ENCODE data around the gene MN1.

The MN1 gene

GRCh38 chr22:27801616-27802345 lies at the start of gene MN1:
MN1 (minus strand) TSS chr22:27801756; CDS start chr22:27800543, 1,213 bp downstream.
- peak; percentile 21 for DNase-seq

GRCh38 chr22:27850000-27850521 lies 48.5 kb upstream of the MN1 start:
- no peak for DNase-seq

- no peak for DNase-seq
Observed at GRCh38 chr22:27848005-27848404, 46.4 kb upstream of the MN1 start.

- no peak for DNase-seq
Observed at GRCh38 chr22:27846910-27847309, 45.4 kb upstream of the MN1 start.

GRCh38 chr22:27846248-27846757 lies 44.7 kb upstream of the MN1 start:
- DNase-seq: no peak

GRCh38 chr22:27845644-27846043 lies 44.1 kb upstream of the MN1 start:
- DNase-seq: no peak

GRCh38 chr22:27844656-27845591 lies 43.4 kb upstream of the MN1 start:
- DNase-seq: no peak

- no peak for DNase-seq
Observed at GRCh38 chr22:27844256-27844655, 42.7 kb upstream of the MN1 start.

GRCh38 chr22:27843441-27843840 lies 41.9 kb upstream of the MN1 start:
- no peak for DNase-seq

GRCh38 chr22:27842669-27843431 lies 41.3 kb upstream of the MN1 start:
- no peak for DNase-seq

GRCh38 chr22:27842201-27842600 lies 40.6 kb upstream of the MN1 start:
- no peak for DNase-seq

GRCh38 chr22:27840436-27840835 lies 38.9 kb upstream of the MN1 start:
- DNase-seq: no peak

- no peak for DNase-seq
Observed at GRCh38 chr22:27839057-27839660, 37.6 kb upstream of the MN1 start.

GRCh38 chr22:27836181-27836580 lies 34.6 kb upstream of the MN1 start:
- no peak for DNase-seq

GRCh38 chr22:27835446-27835845 lies 33.9 kb upstream of the MN1 start:
- no peak for DNase-seq

- no peak for DNase-seq
Observed at GRCh38 chr22:27834364-27835185, 33.0 kb upstream of the MN1 start.

- DNase-seq: no peak
Observed at GRCh38 chr22:27833803-27834202, 32.2 kb upstream of the MN1 start.

- DNase-seq: no peak
Observed at GRCh38 chr22:27832606-27833005, 31.1 kb upstream of the MN1 start.

GRCh38 chr22:27829620-27830019 lies 28.1 kb upstream of the MN1 start:
- DNase-seq: no peak

- no peak for DNase-seq
Observed at GRCh38 chr22:27827604-27828587, 26.3 kb upstream of the MN1 start.

Measured in HCEC 1CT (cell line).